SU-DHL-6 (cell line): Measurements from ENCODE around the gene RAB22A.

ENCODE experiments used
- H2AFZ ChIP-seq: fragments of 200-600 bp; sonication (generic); 2 replicates; pipeline ENCODE4 v1.6.1; 2014; ENCODE audit warnings: low read depth, mild to moderate bottlenecking, moderate library complexity, mixed read lengths, antibody characterized with exemption, low read length; ENCODE audit not compliant: severe bottlenecking
- H3F3A ChIP-seq: fragments of 200-600 bp; shearing (Covaris generic); 2 replicates; pipeline ENCODE4 v1.6.0; 2016; ENCODE audit warnings: antibody characterized with exemption, mild to moderate bottlenecking; ENCODE audit not compliant: insufficient read depth
- H3K27ac ChIP-seq: fragments of 200-600 bp; sonication (generic); 2 replicates; pipeline ENCODE4 v1.5.1; 2016; ENCODE audit warnings: low read depth, mild to moderate bottlenecking, low read length, moderate library complexity, mixed read lengths
- H3K27me3 ChIP-seq: fragments of 200-600 bp; sonication (generic), shearing (Covaris generic); 2 replicates; pipeline ENCODE4 v1.6.0; 2014; ENCODE audit warnings: mild to moderate bottlenecking, low read length
- H3K36me3 ChIP-seq: fragments of 200-600 bp; sonication (generic); 2 replicates; pipeline ENCODE4 v1.6.1; 2014; ENCODE audit warnings: mild to moderate bottlenecking, low read length, mixed read lengths
- H3K4me2 ChIP-seq: fragments of 300-600, 200-600 bp; shearing (Covaris generic), sonication (generic); 2 replicates; pipeline ENCODE4 v1.6.0; 2014; ENCODE audit warnings: low read length, low read depth, mild to moderate bottlenecking; ENCODE audit not compliant: poor library complexity, severe bottlenecking
- H3K4me3 ChIP-seq: fragments of 200-600 bp; sonication (generic); 2 replicates; pipeline ENCODE4 v1.5.1; 2014; ENCODE audit warnings: antibody characterized with exemption, low read length, mild to moderate bottlenecking, mixed read lengths; ENCODE audit not compliant: insufficient read depth, poor library complexity, severe bottlenecking
- H3K79me2 ChIP-seq: fragments of 200-600 bp; sonication (generic); 2 replicates; pipeline ENCODE4 v1.6.1; 2014; ENCODE audit warnings: mild to moderate bottlenecking, low read length, moderate library complexity; ENCODE audit not compliant: insufficient read depth
- H3K9ac ChIP-seq: fragments of 200-600 bp; sonication (generic); 2 replicates; pipeline ENCODE4 v1.7.0; 2014; ENCODE audit warnings: mild to moderate bottlenecking, low read length
- H3K9me2 ChIP-seq: fragments of 200-600 bp; sonication (generic); replicated peaks from 2 replicates; pipeline ENCODE4 v1.6.1; 2014; ENCODE audit warnings: low read length; ENCODE audit not compliant: insufficient read depth
- H3K9me3 ChIP-seq: fragments of 200-600 bp; sonication (generic); 2 replicates; pipeline ENCODE4 v1.6.1; 2014; ENCODE audit warnings: low read length, mixed read lengths; ENCODE audit not compliant: insufficient read depth
- H4K20me1 ChIP-seq: fragments of 200-600 bp; sonication (generic); 2 replicates; pipeline ENCODE4 v1.6.1; 2014; ENCODE audit warnings: low read depth, mild to moderate bottlenecking, antibody characterized with exemption, low read length, moderate library complexity, mixed read lengths
- CTCF ChIP-seq: fragments of 200-600 bp; sonication (generic); IDR thresholded peaks from one replicate; pipeline ENCODE4 v1.5.1; 2017; ENCODE audit warnings: antibody characterized with exemption, mild to moderate bottlenecking, low read length, moderate library complexity; ENCODE audit not compliant: insufficient read depth, poor library complexity, severe bottlenecking
- EZH2phosphoT487 ChIP-seq: fragments of 200-600 bp; sonication (generic), shearing (Covaris generic); conservative IDR thresholded peaks from 2 replicates; pipeline ENCODE4 v1.6.1; 2018; ENCODE audit warnings: mild to moderate bottlenecking, antibody characterized with exemption, low read length, moderate library complexity, mixed read lengths

Gene RAB22A

GRCh38 chr20:58382096-58382495 is 72.6 kb downstream of the RAB22A start:
- Histone ChIP-seq H3K9me2 (no peaks in the 10 kb centered on the region), H4K20me1 (no peaks in the 10 kb centered on the region), H3K4me3 (no peak overlapping the region), H3K36me3 (no peaks in the 10 kb centered on the region), H3K27me3 (no peaks in the 10 kb centered on the region), H3F3A (no peaks in the 10 kb centered on the region), H3K79me2 (no peaks in the 10 kb centered on the region), H3K27ac (no peak overlapping the region), H2AFZ (no peak overlapping the region), H3K9ac (no peak overlapping the region), H3K4me2 (no peak overlapping the region), H3K9me3 (peaks cover 8% of the 10 kb centered on the region; the same call in 1 of the 2 replicates)
- TF ChIP-seq EZH2phosphoT487 (no peak), CTCF (no peak)

GRCh38 chr20:58384821-58385220 is 75.3 kb downstream of the RAB22A start:
- Histone ChIP-seq H3F3A (peaks cover 3% of the 10 kb centered on the region; the same call in 1 of the 2 replicates), H3K36me3 (no peaks in the 10 kb centered on the region), H3K4me3 (no peak overlapping the region), H3K4me2 (no peak overlapping the region), H3K9me3 (peaks cover 8% of the 10 kb centered on the region; the same call in 1 of the 2 replicates), H3K9me2 (no peaks in the 10 kb centered on the region), H3K79me2 (peaks cover 6% of the 10 kb centered on the region), H2AFZ (no peak overlapping the region), H4K20me1 (no peaks in the 10 kb centered on the region), H3K27ac (no peak overlapping the region), H3K9ac (no peak overlapping the region), H3K27me3 (no peaks in the 10 kb centered on the region)
- TF ChIP-seq CTCF: no peak
- TF ChIP-seq EZH2phosphoT487: no peak

GRCh38 chr20:58388028-58388601 is 78.6 kb downstream of the RAB22A start:
- Histone ChIP-seq H3K4me2 (peak overlapping the region; percentile 95), H3K4me3 (peak overlapping the region; percentile 60), H3K9ac (peak overlapping the region; percentile 91)

More at GRCh38 chr20:58388028-58388601, 78.6 kb downstream of the RAB22A start:
- Histone ChIP-seq H3K36me3 (no peaks in the 10 kb centered on the region), H3F3A (peaks cover 3% of the 10 kb centered on the region; the same call in 1 of the 2 replicates), H2AFZ (peak overlapping the region; percentile 78), H3K9me3 (no peaks in the 10 kb centered on the region), H3K27me3 (no peaks in the 10 kb centered on the region), H3K79me2 (peaks cover 39% of the 10 kb centered on the region), H3K9me2 (no peaks in the 10 kb centered on the region), H3K27ac (no peak overlapping the region), H4K20me1 (no peaks in the 10 kb centered on the region)
- TF ChIP-seq CTCF: no peak
